ENCODE measurements around the gene CYP39A1.

The CYP39A1 gene

DNA sequence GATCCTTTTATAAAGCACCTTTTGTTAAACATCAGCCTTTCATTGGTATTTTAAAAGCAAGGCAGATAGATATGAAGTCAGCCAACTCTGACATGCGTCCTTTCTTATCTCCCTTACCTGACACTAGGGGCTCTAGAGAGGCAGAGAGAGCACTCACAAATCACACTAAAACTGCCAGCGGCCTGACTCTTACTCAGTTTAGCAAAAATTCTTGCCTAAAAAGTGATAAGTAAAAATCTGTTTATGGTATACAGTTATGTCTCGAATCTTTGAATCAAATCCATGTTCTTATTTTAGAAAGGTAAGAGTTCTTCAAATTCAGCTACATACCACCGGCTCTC, 24.7 kb upstream of the CYP39A1 start:
- Histone ChIP-seq H4K20me1 (ENCODE audit: insufficient read depth, low read length, poor library complexity, severe bottlenecking) (no peaks in the 10 kb centered on the region), H3K4me2 (ENCODE audit: low read depth, low read length, poor library complexity, severe bottlenecking) (no peak overlapping the region), H3K79me2 (ENCODE audit: insufficient read depth, low read length) (no peaks in the 10 kb centered on the region), H3K36me3 (ENCODE audit: insufficient read depth, low read length) (no peaks in the 10 kb centered on the region), H3F3A (ENCODE audit: low read depth) (no peaks in the 10 kb centered on the region), H3K9me2 (replicated peaks; ENCODE audit: low read depth, low read length) (no peaks in the 10 kb centered on the region), H3K9me3 (ENCODE audit: insufficient read depth, low read depth, low read length) (no peaks in the 10 kb centered on the region), H3K4me1 (ENCODE audit: insufficient read depth, low read length, poor library complexity, severe bottlenecking) (no peaks in the 10 kb centered on the region), H3K4me3 (ENCODE audit: low read length, poor library complexity, severe bottlenecking) (no peak overlapping the region), H2AFZ (ENCODE audit: low read length) (0 out of 2 replicates have a peak overlapping the region, but pooled peaks have one; percentile 65), H3K9ac (ENCODE audit: low read depth, low read length, poor library complexity, severe bottlenecking) (no peak overlapping the region), H3K27me3 (ENCODE audit: insufficient read depth, low read length, poor library complexity, severe bottlenecking) (no peaks in the 10 kb centered on the region)
- TF ChIP-seq EZH2phosphoT487 (IDR thresholded peaks at IDR 0.05; ENCODE audit: borderline replicate concordance) = no peak
- TF ChIP-seq, protein P1, sequence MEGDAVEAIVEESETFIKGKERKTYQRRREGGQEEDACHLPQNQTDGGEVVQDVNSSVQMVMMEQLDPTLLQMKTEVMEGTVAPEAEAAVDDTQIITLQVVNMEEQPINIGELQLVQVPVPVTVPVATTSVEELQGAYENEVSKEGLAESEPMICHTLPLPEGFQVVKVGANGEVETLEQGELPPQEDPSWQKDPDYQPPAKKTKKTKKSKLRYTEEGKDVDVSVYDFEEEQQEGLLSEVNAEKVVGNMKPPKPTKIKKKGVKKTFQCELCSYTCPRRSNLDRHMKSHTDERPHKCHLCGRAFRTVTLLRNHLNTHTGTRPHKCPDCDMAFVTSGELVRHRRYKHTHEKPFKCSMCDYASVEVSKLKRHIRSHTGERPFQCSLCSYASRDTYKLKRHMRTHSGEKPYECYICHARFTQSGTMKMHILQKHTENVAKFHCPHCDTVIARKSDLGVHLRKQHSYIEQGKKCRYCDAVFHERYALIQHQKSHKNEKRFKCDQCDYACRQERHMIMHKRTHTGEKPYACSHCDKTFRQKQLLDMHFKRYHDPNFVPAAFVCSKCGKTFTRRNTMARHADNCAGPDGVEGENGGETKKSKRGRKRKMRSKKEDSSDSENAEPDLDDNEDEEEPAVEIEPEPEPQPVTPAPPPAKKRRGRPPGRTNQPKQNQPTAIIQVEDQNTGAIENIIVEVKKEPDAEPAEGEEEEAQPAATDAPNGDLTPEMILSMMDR (conservative IDR thresholded peaks at IDR 0.05; ENCODE audit: low read length) = peak; percentile 57

DNA sequence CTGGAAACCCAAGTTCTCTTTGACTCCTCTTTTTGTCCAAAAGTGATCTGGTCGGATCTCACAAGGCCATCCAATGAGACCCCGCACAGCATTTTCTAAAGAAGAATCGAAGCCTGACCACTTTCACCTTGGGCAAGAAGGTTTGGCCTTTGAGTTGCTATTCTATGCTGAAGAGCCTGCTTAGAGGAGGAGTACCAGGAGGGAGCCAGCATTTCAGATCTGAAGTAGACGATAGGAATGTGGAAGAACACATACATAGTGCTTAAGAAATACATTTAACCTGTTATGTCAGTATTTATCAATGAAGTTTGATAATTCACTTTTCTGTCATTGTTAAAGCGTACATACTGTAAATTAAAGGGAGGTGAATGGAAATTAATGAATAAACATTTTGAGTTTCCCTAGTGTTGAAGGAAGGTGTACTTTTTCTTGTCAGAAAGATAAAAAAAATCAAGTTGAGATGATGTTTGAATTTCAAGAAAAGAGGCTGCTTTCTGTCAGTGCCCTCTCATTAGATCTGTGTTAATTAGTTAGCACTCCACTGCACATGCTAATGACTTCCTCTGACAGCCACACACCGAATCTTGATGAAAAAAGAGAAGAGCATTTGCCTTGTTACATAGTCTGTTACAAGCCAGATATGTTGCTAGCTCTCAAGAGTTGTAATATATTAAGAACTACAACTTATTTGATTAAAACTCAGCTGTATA, 24.1 kb upstream of the CYP39A1 start:
- Histone ChIP-seq H2AFZ (ENCODE audit: low read length) (0 out of 2 replicates have a peak overlapping the region, but pooled peaks have one; percentile 65), H3K4me3 (ENCODE audit: low read length, poor library complexity, severe bottlenecking) (no peak overlapping the region), H3K9ac (ENCODE audit: low read depth, low read length, poor library complexity, severe bottlenecking) (no peak overlapping the region), H3K4me1 (ENCODE audit: insufficient read depth, low read length, poor library complexity, severe bottlenecking) (no peaks in the 10 kb centered on the region), H3K79me2 (ENCODE audit: insufficient read depth, low read length) (no peaks in the 10 kb centered on the region), H3K9me3 (ENCODE audit: insufficient read depth, low read depth, low read length) (no peaks in the 10 kb centered on the region), H3K9me2 (replicated peaks; ENCODE audit: low read depth, low read length) (no peaks in the 10 kb centered on the region), H3K27me3 (ENCODE audit: insufficient read depth, low read length, poor library complexity, severe bottlenecking) (no peaks in the 10 kb centered on the region), H3K4me2 (ENCODE audit: low read depth, low read length, poor library complexity, severe bottlenecking) (no peak overlapping the region), H4K20me1 (ENCODE audit: insufficient read depth, low read length, poor library complexity, severe bottlenecking) (no peaks in the 10 kb centered on the region), H3F3A (ENCODE audit: low read depth) (no peaks in the 10 kb centered on the region), H3K36me3 (ENCODE audit: insufficient read depth, low read length) (no peaks in the 10 kb centered on the region)
- TF ChIP-seq, protein P1 (conservative IDR thresholded peaks at IDR 0.05; ENCODE audit: low read length) = no peak
- no peak for TF ChIP-seq EZH2phosphoT487 (IDR thresholded peaks at IDR 0.05; ENCODE audit: borderline replicate concordance)

GRCh38 chr6:46674410-46674809, 21.8 kb upstream of the CYP39A1 start:
- no peak overlapping the region for H3K4me3 ChIP-seq (ENCODE audit: low read length, poor library complexity, severe bottlenecking)
- no peaks in the 10 kb centered on the region for H4K20me1 ChIP-seq (ENCODE audit: insufficient read depth, low read length, poor library complexity, severe bottlenecking)
- H3K9me3 ChIP-seq (ENCODE audit: insufficient read depth, low read depth, low read length) = no peaks in the 10 kb centered on the region
- H3K9ac ChIP-seq (ENCODE audit: low read depth, low read length, poor library complexity, severe bottlenecking) = no peak overlapping the region
- TF ChIP-seq, protein P1 (conservative IDR thresholded peaks at IDR 0.05; ENCODE audit: low read length) = no peak
- no peak for TF ChIP-seq EZH2phosphoT487 (IDR thresholded peaks at IDR 0.05; ENCODE audit: borderline replicate concordance)
- H3K36me3 ChIP-seq (ENCODE audit: insufficient read depth, low read length) = no peaks in the 10 kb centered on the region
- H3K4me2 ChIP-seq (ENCODE audit: low read depth, low read length, poor library complexity, severe bottlenecking) = no peak overlapping the region
- no peaks in the 10 kb centered on the region for H3K4me1 ChIP-seq (ENCODE audit: insufficient read depth, low read length, poor library complexity, severe bottlenecking)
- no peak overlapping the region for H2AFZ ChIP-seq (ENCODE audit: low read length)
- H3K9me2 ChIP-seq (replicated peaks; ENCODE audit: low read depth, low read length) = no peaks in the 10 kb centered on the region
- H3K79me2 ChIP-seq (ENCODE audit: insufficient read depth, low read length) = no peaks in the 10 kb centered on the region
- no peaks in the 10 kb centered on the region for H3K27me3 ChIP-seq (ENCODE audit: insufficient read depth, low read length, poor library complexity, severe bottlenecking)
- H3F3A ChIP-seq (ENCODE audit: low read depth) = no peaks in the 10 kb centered on the region
